Stomach (tissue), 4 donors: ENCODE data around the gene KLHL1.

Source experiments
- CTCF ChIP-seq, 7 experiments: fragments of 450-650 bp in 4 of 7; fragments of 200-600 bp in 3 of 7; sonication (generic) in 3 of 7; IDR thresholded peaks; one replicate each; pipeline ENCODE4 v1.5.1; 2016 to 2019; ENCODE audit warnings: antibody characterized with exemption in 7 of 7, control low read depth in 2 of 7, mild to moderate bottlenecking in 1 of 7
- POLR2A ChIP-seq, 4 donors: fragments of 450-650 bp; IDR thresholded peaks; one replicate each; pipeline ENCODE4 v1.6.1; 2016; ENCODE audit warnings: antibody characterized with exemption in 4 of 4, control low read depth in 2 of 4, mild to moderate bottlenecking in 1 of 4, moderate library complexity in 1 of 4
- POLR2AphosphoS5 ChIP-seq, 3 donors: sonication (generic); formaldehyde crosslinking; IDR thresholded peaks; one replicate each; pipeline ENCODE4 v1.6.1; 2016; ENCODE audit warnings: antibody characterized with exemption in 3 of 3

- no peak for TF ChIP-seq POLR2A (IDR thresholded peaks at IDR 0.05)
- no peak for TF ChIP-seq CTCF (IDR thresholded peaks at IDR 0.05)
- TF ChIP-seq POLR2AphosphoS5 (IDR thresholded peaks at IDR 0.05) = no peak
Measured at GRCh38 chr13:70117338-70117905, 9.2 kb upstream of the KLHL1 start.
